ENCODE results near the gene APPL2.

DNA sequence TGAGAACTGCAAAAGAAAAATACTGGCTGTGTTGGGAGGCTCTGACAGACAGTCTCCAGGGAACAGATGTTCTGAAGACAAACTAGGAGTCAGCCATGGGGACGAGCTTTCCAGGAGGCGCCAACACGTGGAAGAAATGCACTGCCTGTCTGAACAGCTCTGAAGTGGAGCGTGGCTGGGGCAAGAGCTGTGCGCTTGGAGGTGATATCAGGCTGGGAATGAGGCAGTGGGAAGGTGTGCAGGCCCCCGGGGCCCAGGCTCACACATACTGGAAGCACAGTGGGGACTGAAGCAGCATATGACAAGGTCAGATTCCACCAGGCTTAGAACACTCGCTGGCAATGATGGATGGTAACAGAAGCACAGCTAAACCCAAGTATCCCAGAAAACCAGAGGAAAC, 17.5 kb downstream of the APPL2 start:
- TF ChIP-seq, protein P1, sequence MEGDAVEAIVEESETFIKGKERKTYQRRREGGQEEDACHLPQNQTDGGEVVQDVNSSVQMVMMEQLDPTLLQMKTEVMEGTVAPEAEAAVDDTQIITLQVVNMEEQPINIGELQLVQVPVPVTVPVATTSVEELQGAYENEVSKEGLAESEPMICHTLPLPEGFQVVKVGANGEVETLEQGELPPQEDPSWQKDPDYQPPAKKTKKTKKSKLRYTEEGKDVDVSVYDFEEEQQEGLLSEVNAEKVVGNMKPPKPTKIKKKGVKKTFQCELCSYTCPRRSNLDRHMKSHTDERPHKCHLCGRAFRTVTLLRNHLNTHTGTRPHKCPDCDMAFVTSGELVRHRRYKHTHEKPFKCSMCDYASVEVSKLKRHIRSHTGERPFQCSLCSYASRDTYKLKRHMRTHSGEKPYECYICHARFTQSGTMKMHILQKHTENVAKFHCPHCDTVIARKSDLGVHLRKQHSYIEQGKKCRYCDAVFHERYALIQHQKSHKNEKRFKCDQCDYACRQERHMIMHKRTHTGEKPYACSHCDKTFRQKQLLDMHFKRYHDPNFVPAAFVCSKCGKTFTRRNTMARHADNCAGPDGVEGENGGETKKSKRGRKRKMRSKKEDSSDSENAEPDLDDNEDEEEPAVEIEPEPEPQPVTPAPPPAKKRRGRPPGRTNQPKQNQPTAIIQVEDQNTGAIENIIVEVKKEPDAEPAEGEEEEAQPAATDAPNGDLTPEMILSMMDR (conservative IDR thresholded peaks at IDR 0.05; ENCODE audit: low read depth, low read length): no peak
- no peak for TF ChIP-seq EZH2 (IDR thresholded peaks at IDR 0.05; ENCODE audit: borderline replicate concordance, low read depth, low read length, poor library complexity, severe bottlenecking)

All from A673 (cell line).